ACHN (cell line): ENCODE results near the gene ATP8A2.

Experiments
- DNase-seq: peaks from one replicate; pipeline ENCODE4 v3.0.0-alpha.2; 2015
- in situ Hi-C: cut with HindIII; loops from 2 replicates; pipeline ENCODE4 v1.10.0; 2017; ENCODE audit warnings: low sequenced_read_pairs, low pct_ligation_motif_present, low pct_unique_long_range_greater_than_20kb

ATP8A2 gene

DNA sequence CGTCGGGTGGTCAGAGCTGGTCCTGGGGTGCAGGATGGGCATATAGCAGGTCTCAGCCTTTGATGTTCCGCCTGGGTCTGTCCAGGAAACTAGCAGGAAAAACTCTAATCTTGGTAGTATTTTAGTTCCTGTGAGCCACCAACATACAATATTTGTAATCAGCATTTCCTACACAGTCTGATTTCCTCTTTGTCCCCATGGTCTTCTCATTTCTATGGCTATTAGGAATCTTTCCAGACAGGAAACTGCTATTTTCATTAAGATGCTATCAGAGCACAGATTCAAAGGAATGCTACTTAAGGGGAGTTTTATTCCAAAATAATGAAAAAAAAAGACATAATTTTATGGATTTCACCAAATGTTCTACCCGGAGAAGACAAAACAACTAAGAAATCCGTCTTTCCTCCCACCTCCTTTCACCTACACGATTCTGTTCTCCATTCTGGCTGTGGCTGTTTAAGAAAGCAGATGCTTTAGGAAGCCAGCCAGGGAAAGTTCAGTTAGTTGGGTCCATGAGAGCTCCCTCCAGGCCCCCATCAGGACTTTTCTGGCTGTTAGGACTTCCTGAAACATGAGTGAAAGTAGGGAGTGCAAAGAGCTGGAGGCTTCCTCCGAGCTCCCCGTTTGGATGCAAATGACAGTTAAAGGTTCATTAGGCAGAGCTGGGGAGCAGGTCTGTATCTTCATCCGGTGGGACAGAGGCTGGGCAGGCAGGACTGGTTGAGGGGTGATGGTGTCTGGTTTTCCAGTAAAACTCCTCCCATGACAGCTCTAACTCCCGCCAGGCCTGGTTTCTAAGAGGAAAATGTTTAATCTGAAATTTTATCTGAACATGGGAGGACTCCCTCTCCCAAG, 643.7 kb downstream of the ATP8A2 start:
- no peak for DNase-seq
- in situ Hi-C loops = no loop called here

DNA sequence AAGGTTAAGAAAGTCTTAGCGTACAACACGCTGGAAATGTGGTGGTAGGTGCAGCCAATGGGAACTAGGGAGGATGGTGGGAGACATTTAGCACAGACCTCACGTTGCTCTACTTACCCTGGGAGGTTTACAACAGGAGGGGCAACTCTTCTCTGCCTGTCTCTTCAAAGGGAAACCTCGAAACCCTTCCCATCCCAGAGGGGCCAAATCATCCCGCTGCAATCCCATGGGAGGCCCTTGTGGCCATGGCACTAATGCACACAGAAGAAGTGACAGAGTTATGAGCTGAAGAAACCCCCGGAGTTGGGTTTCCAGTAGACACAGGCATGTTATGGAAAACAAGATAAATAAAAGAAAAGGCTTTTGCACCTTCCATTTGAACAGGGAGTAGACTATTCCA, 644.4 kb downstream of the ATP8A2 start:
- in situ Hi-C loops = no loop called here
- no peak for DNase-seq

DNA sequence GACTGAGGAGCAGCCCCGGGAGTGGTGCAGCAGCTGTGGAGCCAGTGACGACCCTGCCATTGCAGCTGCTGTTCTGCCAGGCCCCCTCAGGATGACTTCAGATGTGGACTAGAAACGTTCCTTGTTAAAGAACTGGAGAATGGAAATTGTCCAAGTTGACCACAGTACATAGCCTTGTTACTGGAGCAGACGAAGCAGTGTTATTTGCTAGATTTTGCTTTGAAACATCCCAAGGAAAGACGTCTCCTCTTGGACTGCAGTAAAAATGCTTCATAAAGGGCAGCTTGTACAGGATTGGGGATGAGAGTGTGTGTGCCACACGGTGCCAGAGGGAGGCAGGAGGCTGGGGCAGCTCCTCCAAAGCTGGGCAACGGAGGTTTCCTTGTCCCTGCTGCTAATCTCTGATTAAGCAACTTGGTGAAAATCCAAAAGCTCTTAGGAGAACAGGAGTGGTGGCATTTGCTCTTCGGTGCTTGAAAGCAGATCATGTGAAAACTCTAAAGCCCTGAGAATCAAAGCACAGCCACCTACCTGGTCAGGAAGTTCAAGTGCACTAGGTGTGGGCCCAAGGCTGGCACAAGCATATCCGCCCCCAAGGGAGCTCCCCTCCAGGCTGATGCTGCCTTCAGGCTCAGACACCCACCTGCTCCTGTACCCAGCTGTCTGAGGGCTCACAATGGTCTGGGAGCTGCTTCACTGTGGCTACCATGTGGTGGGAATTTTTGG, 645.6 kb downstream of the ATP8A2 start:
- DNase-seq = no peak
- in situ Hi-C loops = no loop called here

DNA sequence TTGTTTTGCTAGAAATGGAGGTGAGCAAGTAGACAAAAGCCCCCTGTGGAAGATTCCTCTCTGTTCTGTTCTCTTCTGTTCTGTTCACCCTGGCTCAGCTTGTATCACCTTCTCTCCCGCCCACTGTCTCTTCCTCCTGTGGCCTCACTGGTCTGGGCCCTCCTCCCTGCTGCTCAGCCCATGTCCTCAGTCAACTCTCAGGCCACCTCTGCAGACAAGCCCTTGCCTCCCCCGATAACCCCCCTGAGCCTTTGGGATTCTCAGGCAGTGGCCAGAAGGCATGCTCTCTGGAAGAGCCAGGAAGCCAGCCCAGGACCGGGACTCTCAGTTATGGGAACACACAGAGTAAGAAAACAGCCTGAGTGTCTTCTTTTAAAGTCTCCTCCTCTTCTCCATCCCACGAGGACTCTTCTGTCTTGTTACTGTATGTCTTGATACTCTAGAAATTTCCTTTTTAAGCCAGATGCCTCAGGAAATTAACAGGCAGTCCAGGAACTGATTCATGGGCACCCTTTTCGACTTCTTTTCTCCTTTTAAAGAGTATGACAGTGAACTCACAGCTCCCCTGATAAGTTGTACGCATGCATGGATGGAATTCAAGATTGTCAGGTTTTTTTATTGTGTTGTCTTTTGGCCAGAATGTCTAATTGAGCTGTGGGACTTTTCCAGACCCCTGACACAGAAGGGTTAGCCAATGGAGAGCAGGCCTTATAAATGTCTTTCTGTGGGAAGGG, 646.3 kb downstream of the ATP8A2 start:
- in situ Hi-C loops = no loop called here
- DNase-seq = no peak

DNA sequence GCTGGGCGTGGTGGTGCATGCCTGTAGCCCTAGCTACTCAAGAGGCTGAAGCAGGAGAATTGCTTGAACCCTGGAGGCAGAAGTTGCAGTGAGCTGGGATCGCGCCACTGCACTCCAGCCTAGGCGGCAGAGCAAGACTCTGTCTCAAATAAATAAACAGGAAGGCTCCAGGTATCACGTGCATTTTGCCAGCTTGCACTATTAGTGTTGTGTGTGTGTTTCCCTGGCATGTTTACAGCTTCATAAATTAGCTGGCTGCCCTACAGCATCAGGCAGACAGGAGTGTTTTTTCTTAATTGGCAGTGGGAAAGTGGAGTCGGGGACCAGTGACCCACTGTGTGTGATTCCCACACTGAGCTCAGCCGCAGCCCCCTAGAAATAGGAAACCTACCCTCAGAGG, 647.5 kb downstream of the ATP8A2 start:
- in situ Hi-C loops = no loop called here

DNA sequence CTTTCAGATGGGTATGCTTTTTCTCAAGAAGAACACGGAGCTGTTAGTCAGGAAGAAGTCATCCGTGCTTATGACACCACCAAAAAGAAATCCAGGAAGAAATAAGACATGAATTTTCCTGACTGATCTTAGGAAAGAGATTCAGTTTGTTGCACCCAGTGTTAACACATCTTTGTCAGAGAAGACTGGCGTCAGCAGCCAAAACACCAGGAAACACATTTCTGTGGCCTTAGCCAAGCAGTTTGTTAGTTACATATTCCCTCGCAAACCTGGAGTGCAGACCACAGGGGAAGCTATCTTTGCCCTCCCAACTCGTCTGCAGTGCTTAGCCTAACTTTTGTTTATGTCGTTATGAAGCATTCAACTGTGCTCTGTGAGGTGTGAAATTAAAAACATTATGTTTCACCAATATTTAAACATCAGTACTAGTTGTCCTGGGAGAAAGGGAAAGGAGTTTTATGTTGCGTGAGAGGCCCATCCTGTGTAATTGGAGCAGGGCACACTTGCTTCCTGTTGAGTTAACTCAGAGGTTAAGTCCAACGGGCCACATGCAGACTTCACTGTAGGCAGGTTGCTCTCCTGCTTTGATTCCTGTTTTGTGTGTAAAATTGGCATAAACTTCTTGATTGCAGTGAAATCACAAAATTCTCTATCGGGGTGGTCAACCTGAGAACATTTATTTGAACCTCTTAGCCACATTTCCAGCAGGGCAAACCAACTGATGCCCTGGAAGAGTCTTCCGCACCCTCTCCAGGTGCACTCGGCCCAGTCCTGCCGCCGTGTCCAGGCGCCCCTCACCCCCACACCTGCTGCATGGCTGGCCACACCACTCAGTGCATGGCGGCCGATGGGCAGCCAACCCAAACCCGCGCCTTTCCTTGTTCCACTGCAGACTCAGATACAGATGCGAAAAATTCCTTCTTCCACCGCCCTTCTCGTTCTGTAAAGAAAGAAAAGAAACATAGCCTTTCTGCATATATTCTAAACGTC, 648.4 kb downstream of the ATP8A2 start:
- DNase-seq = peak; percentile 97
- in situ Hi-C loops = no loop called here

More for the DNA sequence above, 647.5 kb downstream of the ATP8A2 start:
- DNase-seq = no peak

DNA sequence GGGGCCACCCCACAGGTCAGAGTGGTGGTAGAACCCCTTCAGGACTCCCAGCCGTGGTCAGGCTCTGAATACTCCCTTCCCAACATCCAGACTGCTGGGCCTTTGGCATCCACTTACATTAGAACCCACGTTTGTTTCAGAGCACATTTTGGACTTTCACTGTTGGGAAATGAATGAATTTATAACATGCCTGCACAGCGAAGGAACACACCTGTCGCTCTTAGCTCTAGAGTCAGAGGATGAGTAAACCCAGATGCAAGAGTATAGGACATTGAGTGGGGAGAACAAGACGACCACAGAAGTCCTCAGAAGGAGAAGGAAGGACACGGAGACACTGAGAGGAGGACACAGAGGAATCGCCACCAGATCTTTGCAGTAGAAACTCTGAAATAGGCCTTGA, 649.1 kb downstream of the ATP8A2 start:
- in situ Hi-C loops = no loop called here
- no peak for DNase-seq

DNA sequence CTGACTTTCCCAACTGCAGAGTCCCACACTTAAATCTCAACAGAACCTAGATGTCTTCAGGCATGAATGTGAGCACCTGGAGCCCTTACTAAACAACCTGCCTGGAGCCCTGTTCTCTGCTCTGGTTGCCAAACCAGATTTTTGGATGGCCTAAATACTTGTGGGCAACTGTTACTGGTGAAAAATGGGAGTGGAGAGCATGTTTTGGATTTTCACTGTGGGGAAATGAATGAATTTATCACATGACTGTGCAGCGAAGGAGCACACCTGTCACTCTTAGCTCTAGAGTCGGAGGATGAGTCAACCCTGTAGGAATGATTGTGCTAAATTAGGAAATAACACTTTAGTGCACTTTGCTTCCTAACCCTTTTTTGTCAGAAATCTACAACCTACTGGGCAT, 649.7 kb downstream of the ATP8A2 start:
- DNase-seq = peak; percentile 29
- in situ Hi-C loops = no loop called here

DNA sequence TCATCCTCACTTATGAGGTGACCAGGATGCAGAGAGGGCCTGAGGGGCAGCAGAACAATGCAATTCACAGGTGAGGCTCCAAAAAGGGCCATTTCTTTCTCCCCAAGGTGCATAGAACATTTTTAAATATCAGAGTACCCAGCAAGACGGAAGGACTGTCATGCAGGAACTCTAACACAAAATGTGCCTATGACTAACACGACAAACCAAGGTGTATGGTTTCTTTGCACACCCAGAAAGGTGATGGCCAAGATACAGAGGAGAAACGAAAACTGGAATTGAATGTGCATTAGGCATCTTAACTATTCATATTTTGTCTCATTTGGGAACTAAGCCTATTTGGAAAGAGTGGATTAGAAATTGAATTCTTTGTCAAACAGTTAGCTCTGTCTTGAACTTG, 650.2 kb downstream of the ATP8A2 start:
- in situ Hi-C loops = no loop called here
- DNase-seq = no peak

DNA sequence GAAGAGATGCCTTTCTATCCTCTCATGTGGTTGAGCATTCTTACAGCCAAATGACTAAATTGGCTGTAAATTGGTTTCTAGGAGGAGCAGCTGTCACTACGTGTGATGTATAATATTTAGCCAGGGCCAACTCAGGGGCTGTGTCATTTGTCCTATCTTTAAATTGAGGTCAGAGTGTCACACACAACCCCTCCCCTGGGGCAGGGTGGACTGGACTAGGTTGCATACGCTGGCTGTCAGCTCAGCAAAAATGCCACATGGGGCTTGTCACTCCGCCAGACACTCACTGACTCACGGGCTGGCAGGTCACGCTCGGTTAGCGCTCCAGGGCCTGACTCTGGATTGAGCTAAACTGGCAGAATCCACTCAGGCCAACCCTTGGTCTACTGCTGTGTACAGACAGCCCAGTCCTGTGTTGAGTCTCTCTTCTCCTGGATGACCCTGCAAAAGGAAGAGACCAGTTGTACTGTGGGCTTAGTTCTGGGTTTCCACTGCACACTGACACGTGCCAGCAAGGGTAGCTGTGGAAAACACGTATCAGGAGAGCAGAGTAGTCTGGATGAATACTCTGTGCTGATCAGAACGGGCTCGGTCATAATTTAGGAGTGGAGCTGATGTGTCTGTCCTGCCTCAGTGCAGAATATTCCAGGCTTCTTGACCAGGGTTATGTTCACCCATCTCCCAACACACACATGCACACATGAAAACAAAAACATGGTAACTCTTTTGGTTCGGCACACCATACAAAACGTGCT, 650.9 kb downstream of the ATP8A2 start:
- in situ Hi-C loops = no loop called here
- peak; percentile 92 for DNase-seq

DNA sequence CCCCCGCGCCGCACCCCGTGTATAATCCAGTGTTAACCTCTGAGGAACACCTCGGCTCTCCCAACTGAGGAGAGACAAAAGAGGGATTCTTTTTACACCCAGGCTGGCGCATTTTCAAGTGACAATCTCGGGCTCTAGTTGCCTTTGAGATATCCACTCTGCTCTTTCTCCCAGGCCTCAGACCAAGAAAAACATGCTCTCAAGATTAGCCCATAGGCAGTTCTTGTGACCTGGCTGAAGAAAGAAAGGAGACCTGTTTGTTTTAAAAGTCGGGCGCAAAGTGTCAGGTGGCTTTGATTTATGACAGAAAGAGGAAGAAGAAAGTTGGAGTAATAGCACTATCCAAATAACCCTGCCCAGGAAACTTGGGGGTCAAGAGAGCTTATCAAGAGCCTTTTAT, 652.8 kb downstream of the ATP8A2 start:
- in situ Hi-C loops = no loop called here
- no peak for DNase-seq

DNA sequence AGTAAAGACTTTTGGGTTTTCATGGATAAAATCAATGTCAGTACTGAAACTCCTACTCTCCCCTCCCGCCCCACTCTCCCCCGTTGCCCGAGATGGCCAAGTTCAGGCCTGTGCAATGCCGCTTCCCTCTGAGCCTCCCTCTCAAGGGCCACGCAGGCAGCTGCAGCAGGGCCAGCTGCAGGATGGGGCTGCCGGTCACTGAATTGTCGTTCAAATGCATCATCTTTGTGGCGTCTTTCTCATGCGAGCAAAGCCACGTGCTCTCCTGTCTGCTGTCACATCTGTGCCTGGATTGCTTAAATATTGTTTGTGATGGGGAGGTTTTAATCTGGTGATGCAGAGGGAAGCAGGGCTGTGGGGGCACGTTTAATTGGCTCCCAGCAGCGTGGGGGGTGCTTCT, 653.4 kb downstream of the ATP8A2 start:
- in situ Hi-C loops = no loop called here
- no peak for DNase-seq

DNA sequence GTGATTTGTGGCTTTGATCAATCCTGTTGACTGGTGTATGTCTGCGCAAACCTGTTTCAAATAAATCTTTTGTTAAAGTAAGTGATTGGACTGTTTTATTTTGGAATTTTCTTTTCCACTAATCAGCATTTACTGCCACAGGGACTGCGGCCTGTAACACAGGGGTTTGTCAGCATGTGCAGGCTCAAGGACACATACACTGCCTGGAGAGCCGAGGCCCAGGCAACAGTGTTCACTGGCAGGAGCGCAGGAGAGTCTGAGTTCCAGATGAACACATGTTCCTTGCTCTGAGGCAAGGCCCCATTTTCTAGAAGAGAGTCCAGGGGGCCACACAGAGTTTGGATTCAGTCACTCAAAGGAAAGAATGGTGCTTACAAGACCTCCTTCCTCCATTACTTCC, 654.0 kb downstream of the ATP8A2 start:
- no peak for DNase-seq
- in situ Hi-C loops = no loop called here

DNA sequence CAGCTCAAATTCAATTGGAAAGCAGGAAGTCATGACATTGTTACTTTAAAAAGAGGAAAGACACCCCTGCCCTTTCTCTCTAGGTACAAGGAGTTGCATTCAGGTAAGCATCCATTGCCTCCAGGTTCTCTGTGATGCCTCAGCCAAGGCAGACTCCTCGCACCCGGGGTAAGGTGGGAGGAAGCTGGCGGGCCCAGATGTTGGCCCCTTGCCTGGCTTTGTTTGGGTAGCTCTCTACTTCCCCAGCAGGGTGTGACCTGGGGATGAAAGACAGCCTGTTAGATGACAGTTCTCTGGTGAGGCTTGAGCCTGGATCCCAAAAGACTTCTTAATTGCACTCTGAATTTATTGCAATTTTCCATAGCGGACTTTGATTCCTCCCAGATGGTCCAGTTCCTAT, 654.4 kb downstream of the ATP8A2 start:
- in situ Hi-C loops = no loop called here
- DNase-seq = no peak

DNA sequence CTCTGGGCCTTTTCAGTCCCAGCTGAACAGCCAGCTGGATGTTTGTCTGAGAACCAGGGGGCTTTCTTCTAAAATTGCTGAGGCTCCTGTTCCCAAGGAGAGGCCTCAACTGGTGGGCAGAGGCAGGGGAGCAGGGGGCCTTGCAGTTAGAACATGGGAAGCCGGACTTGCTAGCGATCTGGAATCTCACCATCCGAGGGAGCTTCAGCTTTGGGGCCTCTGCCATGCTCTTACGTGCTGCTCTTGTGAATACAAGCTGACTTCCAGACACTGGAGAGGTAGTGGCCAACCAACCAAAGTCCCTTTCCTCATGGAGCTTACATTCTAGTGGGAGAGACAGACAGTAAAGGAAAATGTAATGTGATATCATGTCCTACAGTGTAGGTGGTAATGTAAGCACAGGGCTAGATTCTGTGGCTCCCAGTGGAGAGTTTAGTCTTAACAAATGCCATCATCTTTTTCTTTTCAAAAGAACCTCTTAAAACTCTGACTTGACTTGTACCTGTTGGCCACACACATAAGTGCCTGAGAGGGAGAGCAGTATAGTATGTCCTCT, 657.9 kb downstream of the ATP8A2 start:
- in situ Hi-C loops = no loop called here
- DNase-seq = no peak

DNA sequence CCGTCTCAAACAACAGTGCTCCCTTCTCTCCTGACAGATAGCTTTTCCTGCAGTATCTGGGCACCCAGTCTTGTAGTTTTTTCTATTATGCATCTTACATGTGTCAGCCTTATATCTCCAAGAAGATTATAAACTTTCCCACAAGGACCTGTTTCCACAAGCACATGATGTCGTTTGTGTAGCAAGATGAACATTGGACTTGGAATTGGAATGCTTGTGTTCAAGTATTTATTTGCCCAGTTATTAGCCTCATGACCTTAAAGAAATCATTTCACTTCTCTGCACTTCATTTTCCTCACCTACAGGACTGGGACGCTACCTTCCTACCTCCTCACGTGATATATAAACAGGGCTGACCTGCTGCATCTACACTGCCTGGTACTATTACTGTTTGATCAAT, 658.6 kb downstream of the ATP8A2 start:
- DNase-seq = no peak
- in situ Hi-C loops = no loop called here

DNA sequence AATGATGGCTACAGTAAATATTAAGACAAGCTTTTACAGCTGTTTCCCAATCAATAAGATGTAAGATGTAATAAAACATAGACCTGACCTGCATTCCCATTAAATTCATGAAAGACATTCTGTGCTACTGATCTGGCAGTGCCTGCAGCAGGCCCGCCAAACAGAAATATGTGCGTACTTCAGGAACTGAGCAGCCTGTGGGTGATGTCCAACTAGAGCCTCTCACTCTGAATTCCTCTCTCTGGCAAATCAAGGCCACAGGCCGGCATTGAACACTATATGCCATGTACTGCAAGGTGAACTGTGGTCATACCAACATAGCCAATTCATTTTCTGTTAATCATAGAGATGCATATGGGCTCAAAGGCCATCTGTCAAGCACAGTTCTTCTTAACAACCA, 662.2 kb downstream of the ATP8A2 start:
- no peak for DNase-seq

More for the DNA sequence above, 662.2 kb downstream of the ATP8A2 start:
- in situ Hi-C loops = no loop called here
